Measurements from ENCODE around the gene FSIP1. TPM values are rescaled to one million over a fixed set of nuclear protein-coding genes. Genes with fewer than 3 reads are reported as not detected.
A peak's percentile ranks its signal among the peaks of the same experiment; 100 is the strongest.

FSIP1 gene
- total RNA-seq, 1 experiment from 2014 or later = 0.79 TPM

DNA sequence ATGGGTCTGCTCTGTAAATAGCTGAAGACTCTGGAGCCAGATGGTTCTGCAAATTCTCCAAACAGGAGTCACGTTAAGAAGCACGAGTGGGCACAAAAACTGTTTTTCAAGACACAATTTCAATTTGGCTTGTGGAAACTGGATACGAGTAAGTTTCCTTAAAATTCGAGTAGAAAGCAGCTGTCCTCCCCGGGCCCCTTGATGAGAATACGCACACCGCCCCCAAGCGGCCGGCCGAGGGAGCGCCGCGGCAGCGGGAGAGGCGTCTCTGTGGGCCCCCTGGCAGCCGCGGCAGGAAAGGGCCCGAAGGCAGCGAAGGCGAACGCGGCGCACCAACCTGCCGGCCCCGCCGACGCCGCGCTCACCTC lies 202.5 kb downstream of the FSIP1 start:
- H3K27ac ChIP-seq = peak overlapping the region; percentile 90
- no peaks in the 10 kb centered on the region for H3K9me3 ChIP-seq (replicated peaks)
- no peaks in the 10 kb centered on the region for H3K27me3 ChIP-seq (replicated peaks)
- H3K4me3 ChIP-seq = peak overlapping the region; percentile 65
- H3K36me3 ChIP-seq = peaks cover 41% of the 10 kb centered on the region
- DNase-seq (ENCODE audit: low read depth in 1 of 2, low spot score in 2 of 2) = peak; percentile 91 to 99
- H3K4me1 ChIP-seq (replicated peaks) = peaks cover 51% of the 10 kb centered on the region

DNA sequence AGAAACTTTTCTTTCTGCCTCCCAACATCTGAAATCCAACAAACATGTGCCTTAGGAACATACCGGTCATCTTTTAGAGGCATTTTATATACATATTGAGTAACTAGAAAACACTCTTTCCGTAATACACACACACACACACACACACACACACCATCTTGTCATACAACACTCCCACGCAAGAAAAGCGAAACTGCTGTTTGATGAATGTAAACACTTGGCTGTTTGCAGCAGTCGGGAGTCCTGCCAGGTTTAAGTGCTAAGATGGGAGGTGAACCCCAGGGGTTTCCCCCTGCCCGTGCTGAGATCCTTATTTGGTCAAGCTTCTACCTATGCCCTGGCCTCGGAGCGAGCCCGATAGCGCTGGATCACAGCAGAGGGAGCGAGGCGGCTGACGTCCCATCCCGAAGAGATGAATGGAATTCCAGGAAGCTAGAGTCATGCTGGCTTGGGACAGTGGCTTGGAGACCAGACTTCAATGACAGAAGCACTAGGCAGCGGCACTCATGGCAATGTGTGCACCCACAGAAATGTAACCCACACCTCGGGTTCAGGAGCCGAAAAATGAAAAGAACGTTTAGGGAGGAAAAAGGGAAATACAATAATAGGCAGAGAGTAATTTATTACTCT lies 203.0 kb downstream of the FSIP1 start:
- Histone ChIP-seq H3K4me3 (peak overlapping the region; percentile 65), H3K9me3 (replicated peaks) (no peaks in the 10 kb centered on the region), H3K4me1 (replicated peaks) (peaks cover 46% of the 10 kb centered on the region), H3K36me3 (peaks cover 36% of the 10 kb centered on the region), H3K27ac (peak overlapping the region; percentile 90), H3K27me3 (replicated peaks) (no peaks in the 10 kb centered on the region)
- DNase-seq (ENCODE audit: low read depth in 1 of 2, low spot score in 2 of 2) = peak; percentile 93 to 94

DNA sequence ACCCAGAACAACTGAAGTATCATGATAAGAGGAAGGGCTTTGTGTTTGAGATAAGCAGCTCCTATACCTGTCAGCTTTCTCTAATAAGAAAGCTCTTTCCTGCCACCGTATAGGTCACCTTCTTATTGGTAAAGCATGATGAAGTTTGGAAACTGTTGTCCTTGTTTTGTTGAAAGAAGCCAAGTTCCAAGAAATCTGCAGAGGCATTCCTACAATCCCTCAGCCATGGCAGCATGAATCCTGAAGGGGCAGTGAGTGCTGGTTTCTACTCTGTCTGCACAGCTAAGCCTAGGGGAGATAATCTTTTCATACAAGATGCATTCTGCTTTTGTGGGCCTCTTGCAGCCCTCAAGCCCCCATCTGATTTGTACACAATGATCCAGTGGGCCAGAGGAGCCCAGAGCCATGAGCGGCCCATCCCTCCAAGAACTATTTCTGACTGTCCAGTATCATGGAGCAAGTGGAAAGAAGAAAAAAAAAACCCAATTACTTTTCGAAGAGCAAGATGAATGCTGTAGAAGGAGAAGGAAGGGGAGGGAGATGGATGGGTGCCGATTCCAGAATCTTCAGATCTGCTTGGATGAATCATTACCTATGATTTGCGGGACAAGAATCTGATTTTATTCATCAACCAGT lies 203.7 kb downstream of the FSIP1 start:
- no peaks in the 10 kb centered on the region for H3K9me3 ChIP-seq (replicated peaks)
- peaks cover 30% of the 10 kb centered on the region for H3K36me3 ChIP-seq
- peak overlapping the region; percentile 65 for H3K4me3 ChIP-seq
- peak overlapping the region; percentile 90 for H3K27ac ChIP-seq
- peaks cover 43% of the 10 kb centered on the region for H3K4me1 ChIP-seq (replicated peaks)
- no peak for DNase-seq (ENCODE audit: low read depth in 1 of 2, low spot score in 2 of 2)
- H3K27me3 ChIP-seq (replicated peaks) = no peaks in the 10 kb centered on the region

DNA sequence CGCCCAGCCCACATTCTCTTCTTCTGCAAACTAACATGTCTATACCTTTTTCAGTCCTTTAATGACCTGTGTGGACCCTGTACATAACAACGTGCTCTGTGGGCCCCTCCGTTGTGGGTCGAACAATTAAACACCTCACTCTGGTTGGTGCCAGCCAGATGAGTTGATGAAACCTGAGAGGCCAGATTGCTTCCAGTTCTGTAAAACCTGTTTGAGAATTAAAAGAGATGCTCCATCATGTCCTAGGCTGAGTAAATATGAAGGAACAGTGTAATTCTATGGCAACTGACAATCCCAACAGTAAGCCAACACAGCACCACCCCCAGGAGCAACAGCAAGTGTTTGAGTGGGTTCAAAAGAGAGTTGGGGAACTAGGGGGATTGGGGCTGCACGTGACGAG lies 207.5 kb downstream of the FSIP1 start:
- H3K27me3 ChIP-seq (replicated peaks) = no peaks in the 10 kb centered on the region

DNA sequence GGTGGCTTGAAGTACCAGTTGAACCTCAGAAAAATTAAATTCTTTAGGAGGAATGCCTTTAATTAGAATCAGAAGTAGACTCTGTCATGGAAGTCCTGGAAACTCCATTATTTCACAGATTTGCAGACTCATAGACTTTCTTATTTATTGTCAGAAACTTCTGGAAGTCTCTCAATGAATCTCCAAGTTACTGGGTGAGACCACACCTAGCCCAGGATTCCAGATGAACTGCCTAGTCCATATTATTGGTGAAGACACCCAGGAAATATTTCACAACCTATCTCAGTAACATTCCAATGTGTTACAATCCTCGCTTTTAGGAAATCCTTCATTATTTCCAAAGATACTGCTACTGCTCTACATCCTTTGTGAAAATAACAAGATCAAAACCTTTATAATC lies 208.2 kb downstream of the FSIP1 start:
- Histone ChIP-seq H3K36me3 (no peaks in the 10 kb centered on the region), H3K27me3 (replicated peaks) (no peaks in the 10 kb centered on the region), H3K4me1 (replicated peaks) (peaks cover 12% of the 10 kb centered on the region), H3K27ac (no peak overlapping the region), H3K9me3 (replicated peaks) (0 out of 2 replicates have a peak, but pooled peaks cover under 1% of the 10 kb centered on the region), H3K4me3 (no peak overlapping the region)
- DNase-seq (ENCODE audit: low read depth in 1 of 2, low spot score in 2 of 2) = no peak

More for the DNA sequence above, 207.5 kb downstream of the FSIP1 start:
- H3K36me3 ChIP-seq = no peaks in the 10 kb centered on the region
- no peak overlapping the region for H3K27ac ChIP-seq
- no peak for DNase-seq (ENCODE audit: low read depth in 1 of 2, low spot score in 2 of 2)
- no peak overlapping the region for H3K4me3 ChIP-seq
- H3K4me1 ChIP-seq (replicated peaks) = peaks cover 19% of the 10 kb centered on the region
- H3K9me3 ChIP-seq (replicated peaks) = no peaks in the 10 kb centered on the region

DNA sequence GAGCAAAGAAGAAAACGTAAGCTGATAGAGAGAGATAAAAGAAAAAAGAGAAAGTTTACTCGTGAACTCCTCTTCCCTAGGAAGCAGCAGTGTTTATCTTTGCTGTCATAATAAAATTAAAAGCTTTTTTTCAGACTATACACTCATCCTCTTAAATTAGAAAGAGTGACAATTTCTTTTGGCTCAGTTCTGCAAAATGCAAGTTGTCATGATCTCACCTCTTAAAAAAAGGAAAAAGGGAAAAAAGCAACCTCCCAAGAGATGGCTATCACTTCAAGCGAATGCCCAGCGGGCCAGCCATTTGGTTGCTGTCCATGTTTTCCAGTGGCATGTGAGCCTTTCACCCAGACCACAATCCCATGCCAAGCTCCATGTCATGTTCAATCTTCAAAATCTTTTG lies 208.8 kb downstream of the FSIP1 start:
- DNase-seq (ENCODE audit: low read depth in 1 of 2, low spot score in 2 of 2) = no peak
- no peak overlapping the region for H3K27ac ChIP-seq
- no peaks in the 10 kb centered on the region for H3K36me3 ChIP-seq
- H3K9me3 ChIP-seq (replicated peaks) = 0 out of 2 replicates have a peak, but pooled peaks cover 3% of the 10 kb centered on the region
- H3K4me3 ChIP-seq = no peak overlapping the region
- H3K27me3 ChIP-seq (replicated peaks) = no peaks in the 10 kb centered on the region
- H3K4me1 ChIP-seq (replicated peaks) = peaks cover 6% of the 10 kb centered on the region

DNA sequence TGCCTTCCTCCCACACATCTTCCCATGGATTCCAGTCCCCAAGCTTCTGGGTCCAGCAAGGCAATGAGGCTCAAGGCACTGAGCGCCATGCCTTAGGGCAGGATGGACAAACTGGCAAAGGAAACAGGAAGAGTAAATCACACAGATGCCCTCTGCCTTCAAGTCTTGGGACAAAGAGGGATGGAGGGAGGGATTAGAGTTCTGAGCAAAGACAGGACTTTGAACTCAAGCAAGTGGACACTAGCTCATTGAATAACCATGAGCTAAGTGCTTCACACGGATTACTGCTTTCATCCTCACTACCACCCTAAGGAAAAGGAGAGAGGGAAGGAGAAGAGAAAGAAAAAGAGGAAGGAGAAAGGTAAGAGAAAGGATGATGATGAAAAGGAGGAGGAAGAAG lies 209.4 kb downstream of the FSIP1 start:
- H3K27ac ChIP-seq = no peak overlapping the region
- no peak for DNase-seq (ENCODE audit: low read depth in 1 of 2, low spot score in 2 of 2)
- no peaks in the 10 kb centered on the region for H3K27me3 ChIP-seq (replicated peaks)

DNA sequence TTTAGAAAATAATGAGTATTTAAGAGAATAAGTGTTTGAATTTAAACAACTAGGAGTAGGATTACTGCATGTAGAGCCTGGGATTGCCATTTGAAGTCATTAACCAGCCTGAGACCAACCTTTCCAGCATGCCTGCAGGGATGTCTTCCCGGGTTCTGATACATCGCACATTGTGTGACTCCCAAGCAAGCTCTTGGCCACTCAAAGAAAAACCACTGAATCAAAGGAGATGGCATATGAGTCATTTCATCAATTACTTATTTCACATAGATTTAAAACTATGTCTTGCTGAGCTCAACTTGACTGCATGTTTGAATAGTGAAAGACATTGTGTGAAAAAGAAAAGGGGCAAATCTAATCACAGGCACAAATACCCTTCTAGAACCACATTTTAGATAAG lies 216.8 kb downstream of the FSIP1 start:
- H3K36me3 ChIP-seq = no peaks in the 10 kb centered on the region
- no peak overlapping the region for H3K4me3 ChIP-seq
- no peaks in the 10 kb centered on the region for H3K4me1 ChIP-seq (replicated peaks)
- H3K27ac ChIP-seq = no peak overlapping the region
- H3K27me3 ChIP-seq (replicated peaks) = no peaks in the 10 kb centered on the region
- no peak for DNase-seq (ENCODE audit: low read depth in 1 of 2, low spot score in 2 of 2)
- H3K9me3 ChIP-seq (replicated peaks) = 0 out of 2 replicates have a peak, but pooled peaks cover 3% of the 10 kb centered on the region

More for the DNA sequence above, 209.4 kb downstream of the FSIP1 start:
- Histone ChIP-seq H3K36me3 (no peaks in the 10 kb centered on the region), H3K4me3 (no peak overlapping the region), H3K4me1 (replicated peaks) (peaks cover under 1% of the 10 kb centered on the region; the same call in 1 of the 2 replicates), H3K9me3 (replicated peaks) (0 out of 2 replicates have a peak, but pooled peaks cover 3% of the 10 kb centered on the region)

DNA sequence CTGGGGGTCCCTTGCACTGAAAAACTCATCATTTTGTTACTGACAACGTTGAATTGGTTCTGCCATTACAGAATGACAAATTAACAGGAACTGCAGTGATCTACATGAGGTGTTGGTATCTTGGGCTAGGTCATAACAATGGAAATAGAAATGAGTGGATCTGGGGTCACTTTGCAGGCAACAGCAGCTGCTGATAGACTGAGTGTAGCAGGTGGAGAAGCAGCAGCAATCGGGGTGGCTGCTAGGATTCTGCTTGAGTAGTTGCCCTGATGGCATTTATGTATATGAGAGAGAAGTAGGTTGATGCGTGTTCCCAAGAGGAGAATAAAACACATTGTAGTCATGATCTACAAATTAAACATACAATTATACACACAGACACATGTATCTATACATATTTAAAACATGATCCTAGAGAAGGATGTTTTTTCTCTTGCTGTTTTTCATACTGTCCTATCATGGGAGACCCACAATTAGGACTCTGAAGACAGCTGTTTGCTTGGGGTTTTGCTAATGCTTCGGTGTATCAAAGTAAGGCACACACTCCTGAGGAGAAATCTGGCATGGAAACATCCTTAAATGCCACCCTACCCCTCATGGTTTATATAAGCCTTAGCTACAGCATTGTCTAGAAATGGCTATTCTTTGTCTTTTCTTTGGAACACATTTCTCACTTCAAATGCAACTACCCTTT lies 217.5 kb downstream of the FSIP1 start:
- Histone ChIP-seq H3K27ac (no peak overlapping the region), H3K27me3 (replicated peaks) (no peaks in the 10 kb centered on the region), H3K4me3 (no peak overlapping the region), H3K9me3 (replicated peaks) (0 out of 2 replicates have a peak, but pooled peaks cover 3% of the 10 kb centered on the region), H3K4me1 (replicated peaks) (no peaks in the 10 kb centered on the region), H3K36me3 (no peaks in the 10 kb centered on the region)
- no peak for DNase-seq (ENCODE audit: low read depth in 1 of 2, low spot score in 2 of 2)

DNA sequence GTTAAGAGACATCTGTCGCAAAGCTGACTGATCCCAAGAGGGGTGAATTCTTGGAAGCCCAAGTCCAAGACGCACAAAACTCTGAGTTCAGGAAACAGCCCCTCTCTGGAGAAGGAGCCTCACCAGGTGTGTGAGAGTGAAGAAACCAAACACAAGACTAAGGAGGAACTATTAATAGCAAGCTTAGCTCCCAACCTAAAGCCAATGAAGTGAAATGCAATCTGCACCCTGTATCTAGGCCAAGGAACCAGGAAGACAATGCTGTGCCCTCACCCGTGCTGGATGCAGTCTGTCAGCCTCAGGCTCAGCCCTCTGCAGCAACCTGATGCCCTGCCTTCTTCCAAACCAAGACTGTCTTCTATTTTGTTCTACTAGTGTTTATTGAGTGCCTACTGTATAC lies 224.2 kb downstream of the FSIP1 start:
- no peak for DNase-seq (ENCODE audit: low read depth in 1 of 2, low spot score in 2 of 2)
- Histone ChIP-seq H3K27me3 (replicated peaks) (no peaks in the 10 kb centered on the region), H3K36me3 (no peaks in the 10 kb centered on the region), H3K27ac (no peak overlapping the region), H3K9me3 (replicated peaks) (no peaks in the 10 kb centered on the region), H3K4me1 (replicated peaks) (no peaks in the 10 kb centered on the region), H3K4me3 (no peak overlapping the region)

DNA sequence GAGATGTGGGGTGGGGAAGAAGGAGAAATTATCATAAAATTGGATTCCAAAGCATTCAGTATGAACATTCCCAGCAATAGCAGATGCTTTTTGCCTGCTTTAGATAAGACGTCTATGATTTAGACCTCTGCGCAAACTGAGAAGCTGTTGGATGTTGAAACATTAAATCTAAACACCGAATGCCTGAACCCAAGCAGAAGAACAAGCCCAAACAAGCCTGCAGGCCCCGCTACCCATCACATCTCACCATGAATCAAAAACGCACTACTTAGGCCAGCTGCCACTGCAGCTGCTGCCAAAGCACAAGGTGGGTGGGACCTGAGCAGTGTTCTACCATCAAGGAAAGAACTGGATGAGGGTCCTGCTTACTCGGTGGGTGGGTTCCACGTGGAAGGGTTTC lies 226.2 kb downstream of the FSIP1 start:
- no peak overlapping the region for H3K27ac ChIP-seq
- no peaks in the 10 kb centered on the region for H3K36me3 ChIP-seq
- no peak for DNase-seq (ENCODE audit: low read depth in 1 of 2, low spot score in 2 of 2)
- no peaks in the 10 kb centered on the region for H3K9me3 ChIP-seq (replicated peaks)
- no peak overlapping the region for H3K4me3 ChIP-seq
- H3K27me3 ChIP-seq (replicated peaks) = no peaks in the 10 kb centered on the region
- H3K4me1 ChIP-seq (replicated peaks) = no peaks in the 10 kb centered on the region

DNA sequence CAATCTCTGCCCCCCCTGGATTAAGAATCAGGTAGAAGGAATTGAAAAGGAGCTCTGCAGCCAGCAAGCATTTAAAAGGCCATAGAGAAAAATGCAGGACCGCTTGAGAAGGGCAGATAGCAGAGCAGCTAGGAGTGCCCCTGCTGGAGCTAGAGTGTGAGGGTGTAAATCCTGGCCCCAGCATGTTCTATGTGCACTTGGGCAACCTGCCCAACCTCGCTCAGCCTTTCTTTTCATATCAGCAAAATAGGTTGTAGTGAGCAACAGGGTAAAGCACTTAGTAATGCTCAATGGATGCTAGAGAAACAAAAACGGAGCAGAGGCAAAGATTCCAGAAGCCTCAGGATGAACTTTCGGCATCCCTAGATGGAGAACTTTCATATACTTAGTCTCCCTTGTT lies 226.8 kb downstream of the FSIP1 start:
- no peaks in the 10 kb centered on the region for H3K27me3 ChIP-seq (replicated peaks)
- no peak for DNase-seq (ENCODE audit: low read depth in 1 of 2, low spot score in 2 of 2)
- H3K9me3 ChIP-seq (replicated peaks) = no peaks in the 10 kb centered on the region
- no peaks in the 10 kb centered on the region for H3K36me3 ChIP-seq
- no peak overlapping the region for H3K27ac ChIP-seq
- no peaks in the 10 kb centered on the region for H3K4me1 ChIP-seq (replicated peaks)
- H3K4me3 ChIP-seq = no peak overlapping the region

DNA sequence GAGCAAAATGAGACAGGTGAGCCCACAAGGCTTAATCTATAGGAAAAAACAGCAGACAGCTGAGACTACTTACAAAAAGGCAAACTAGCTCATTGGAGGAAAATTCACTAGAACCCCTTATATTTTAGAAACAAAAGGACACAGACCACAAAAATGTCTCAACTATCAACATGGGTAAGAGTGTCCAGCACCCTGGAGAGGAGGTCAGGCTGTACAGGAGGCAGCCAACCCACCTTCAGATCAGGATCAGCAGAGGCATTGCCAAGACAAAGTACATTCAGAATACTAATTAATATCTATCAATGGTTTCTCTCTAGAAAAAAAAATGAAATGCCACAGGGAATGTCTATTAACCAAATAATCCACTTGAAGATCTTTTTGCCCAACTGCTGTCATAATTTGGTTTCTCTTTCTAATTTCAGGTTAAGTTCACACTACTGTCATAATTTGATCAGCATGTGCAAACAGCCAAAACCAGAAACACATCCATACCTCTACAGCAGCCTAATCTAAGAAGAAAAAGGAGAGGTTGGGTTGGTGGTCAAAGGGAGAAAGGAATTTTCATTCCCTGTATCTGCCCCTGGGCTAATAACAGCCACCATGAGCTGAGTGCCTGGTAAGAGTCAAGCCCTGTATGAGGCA lies 227.8 kb downstream of the FSIP1 start:
- Histone ChIP-seq H3K27ac (no peak overlapping the region), H3K4me3 (no peak overlapping the region), H3K27me3 (replicated peaks) (no peaks in the 10 kb centered on the region), H3K36me3 (no peaks in the 10 kb centered on the region), H3K9me3 (replicated peaks) (no peaks in the 10 kb centered on the region), H3K4me1 (replicated peaks) (no peaks in the 10 kb centered on the region)
- no peak for DNase-seq (ENCODE audit: low read depth in 1 of 2, low spot score in 2 of 2)

Measured in SJSA1 (cell line).